Measurements from ENCODE around the gene WWOX. TPM values are rescaled to one million over a fixed set of nuclear protein-coding genes. Genes with fewer than 3 reads are reported as not detected.

Gene WWOX
- total RNA-seq, 1 donor from 2014 or later, result 16.7 TPM

- Histone ChIP-seq H3K27ac (ENCODE audit: low read depth, low read length) (no peak overlapping the region), H3K4me3 (ENCODE audit: low read length in 3 of 3) (no peak overlapping the region), H3K27me3 (ENCODE audit: control insufficient read depth in 3 of 3, insufficient read depth in 3 of 3, low read length in 3 of 3) (no peaks in the 10 kb centered on the region), H3K4me1 (ENCODE audit: control insufficient read depth in 3 of 3, insufficient read depth in 3 of 3, low read length in 3 of 3) (peaks cover 0 to 3% (median 0%) of the 10 kb centered on the region in 3 donors), H3K36me3 (ENCODE audit: control insufficient read depth in 3 of 3, insufficient read depth in 3 of 3, low read length in 3 of 3) (no peaks in the 10 kb centered on the region), H3K9ac (ENCODE audit: low read depth in 1 of 3, low read length in 3 of 3) (no peak overlapping the region), H3K9me3 (ENCODE audit: control insufficient read depth in 3 of 3, low read length in 3 of 3) (peaks cover 0 to 2% (median 0%) of the 10 kb centered on the region in 3 donors)
Observed at GRCh38 chr16:79167893-79168292, 1068.4 kb downstream of the WWOX start.

GRCh38 chr16:79168321-79168720 lies 1068.9 kb downstream of the WWOX start:
- H3K36me3 ChIP-seq (ENCODE audit: control insufficient read depth in 3 of 3, insufficient read depth in 3 of 3, low read length in 3 of 3), result no peaks in the 10 kb centered on the region
- H3K9ac ChIP-seq (ENCODE audit: low read depth in 1 of 3, low read length in 3 of 3), result no peak overlapping the region
- no peak overlapping the region for H3K27ac ChIP-seq (ENCODE audit: low read depth, low read length)
- no peaks in the 10 kb centered on the region for H3K27me3 ChIP-seq (ENCODE audit: control insufficient read depth in 3 of 3, insufficient read depth in 3 of 3, low read length in 3 of 3)
- H3K4me1 ChIP-seq (ENCODE audit: control insufficient read depth in 3 of 3, insufficient read depth in 3 of 3, low read length in 3 of 3), result peaks cover 0 to 3% (median 0%) of the 10 kb centered on the region in 3 donors
- no peak overlapping the region for H3K4me3 ChIP-seq (ENCODE audit: low read length in 3 of 3)
- peaks cover 0 to 2% (median 0%) of the 10 kb centered on the region in 3 donors for H3K9me3 ChIP-seq (ENCODE audit: control insufficient read depth in 3 of 3, low read length in 3 of 3)

GRCh38 chr16:79169239-79169638 lies 1069.8 kb downstream of the WWOX start:
- Histone ChIP-seq H3K36me3 (ENCODE audit: control insufficient read depth in 3 of 3, insufficient read depth in 3 of 3, low read length in 3 of 3) (no peaks in the 10 kb centered on the region), H3K27me3 (ENCODE audit: control insufficient read depth in 3 of 3, insufficient read depth in 3 of 3, low read length in 3 of 3) (no peaks in the 10 kb centered on the region), H3K4me1 (ENCODE audit: control insufficient read depth in 3 of 3, insufficient read depth in 3 of 3, low read length in 3 of 3) (peaks cover 0 to 3% (median 0%) of the 10 kb centered on the region in 3 donors), H3K9me3 (ENCODE audit: control insufficient read depth in 3 of 3, low read length in 3 of 3) (peaks cover 0 to 2% (median 0%) of the 10 kb centered on the region in 3 donors), H3K4me3 (ENCODE audit: low read length in 3 of 3) (no peak overlapping the region), H3K27ac (ENCODE audit: low read depth, low read length) (no peak overlapping the region), H3K9ac (ENCODE audit: low read depth in 1 of 3, low read length in 3 of 3) (no peak overlapping the region)

GRCh38 chr16:79170555-79171246 lies 1071.2 kb downstream of the WWOX start:
- Histone ChIP-seq H3K4me1 (ENCODE audit: control insufficient read depth in 3 of 3, insufficient read depth in 3 of 3, low read length in 3 of 3) (peaks cover 0 to 3% (median 0%) of the 10 kb centered on the region in 3 donors), H3K27ac (ENCODE audit: low read depth, low read length) (no peak overlapping the region), H3K27me3 (ENCODE audit: control insufficient read depth in 3 of 3, insufficient read depth in 3 of 3, low read length in 3 of 3) (no peaks in the 10 kb centered on the region), H3K4me3 (ENCODE audit: low read length in 3 of 3) (no peak overlapping the region), H3K9me3 (ENCODE audit: control insufficient read depth in 3 of 3, low read length in 3 of 3) (peaks cover 0 to 2% (median 0%) of the 10 kb centered on the region in 3 donors), H3K9ac (ENCODE audit: low read depth in 1 of 3, low read length in 3 of 3) (no peak overlapping the region), H3K36me3 (ENCODE audit: control insufficient read depth in 3 of 3, insufficient read depth in 3 of 3, low read length in 3 of 3) (no peaks in the 10 kb centered on the region)

- no peaks in the 10 kb centered on the region for H3K27me3 ChIP-seq (ENCODE audit: control insufficient read depth in 3 of 3, insufficient read depth in 3 of 3, low read length in 3 of 3)
- no peaks in the 10 kb centered on the region for H3K36me3 ChIP-seq (ENCODE audit: control insufficient read depth in 3 of 3, insufficient read depth in 3 of 3, low read length in 3 of 3)
- no peak overlapping the region for H3K4me3 ChIP-seq (ENCODE audit: low read length in 3 of 3)
- H3K9me3 ChIP-seq (ENCODE audit: control insufficient read depth in 3 of 3, low read length in 3 of 3), result peaks cover 0 to 6% (median 0%) of the 10 kb centered on the region in 3 donors
- no peak overlapping the region for H3K9ac ChIP-seq (ENCODE audit: low read depth in 1 of 3, low read length in 3 of 3)
- H3K27ac ChIP-seq (ENCODE audit: low read depth, low read length), result no peak overlapping the region
- peaks cover 0 to 3% (median 0%) of the 10 kb centered on the region in 3 donors for H3K4me1 ChIP-seq (ENCODE audit: control insufficient read depth in 3 of 3, insufficient read depth in 3 of 3, low read length in 3 of 3)
Observed at GRCh38 chr16:79171504-79171903, 1072.0 kb downstream of the WWOX start.

- H3K9ac ChIP-seq (ENCODE audit: low read depth in 1 of 3, low read length in 3 of 3), result no peak overlapping the region
- H3K27ac ChIP-seq (ENCODE audit: low read depth, low read length), result no peak overlapping the region
Observed at GRCh38 chr16:79171931-79172705, 1072.7 kb downstream of the WWOX start.

GRCh38 chr16:79172976-79173500 lies 1073.6 kb downstream of the WWOX start:
- H3K4me3 ChIP-seq (ENCODE audit: low read length in 3 of 3), result no peak overlapping the region
- H3K27ac ChIP-seq (ENCODE audit: low read depth, low read length), result no peak overlapping the region

More at GRCh38 chr16:79171931-79172705, 1072.7 kb downstream of the WWOX start:
- no peaks in the 10 kb centered on the region for H3K27me3 ChIP-seq (ENCODE audit: control insufficient read depth in 3 of 3, insufficient read depth in 3 of 3, low read length in 3 of 3)
- H3K4me3 ChIP-seq (ENCODE audit: low read length in 3 of 3), result no peak overlapping the region
- no peaks in the 10 kb centered on the region for H3K36me3 ChIP-seq (ENCODE audit: control insufficient read depth in 3 of 3, insufficient read depth in 3 of 3, low read length in 3 of 3)
- peaks cover 0 to 3% (median 0%) of the 10 kb centered on the region in 3 donors for H3K4me1 ChIP-seq (ENCODE audit: control insufficient read depth in 3 of 3, insufficient read depth in 3 of 3, low read length in 3 of 3)
- H3K9me3 ChIP-seq (ENCODE audit: control insufficient read depth in 3 of 3, low read length in 3 of 3), result peaks cover 0 to 7% (median 0%) of the 10 kb centered on the region in 3 donors

GRCh38 chr16:79173919-79174318 lies 1074.5 kb downstream of the WWOX start:
- peaks cover 0 to 7% (median 0%) of the 10 kb centered on the region in 3 donors for H3K9me3 ChIP-seq (ENCODE audit: control insufficient read depth in 3 of 3, low read length in 3 of 3)
- H3K4me1 ChIP-seq (ENCODE audit: control insufficient read depth in 3 of 3, insufficient read depth in 3 of 3, low read length in 3 of 3), result peaks cover 0 to 3% (median 0%) of the 10 kb centered on the region in 3 donors
- no peak overlapping the region for H3K9ac ChIP-seq (ENCODE audit: low read depth in 1 of 3, low read length in 3 of 3)
- no peaks in the 10 kb centered on the region for H3K27me3 ChIP-seq (ENCODE audit: control insufficient read depth in 3 of 3, insufficient read depth in 3 of 3, low read length in 3 of 3)
- H3K27ac ChIP-seq (ENCODE audit: low read depth, low read length), result no peak overlapping the region
- no peaks in the 10 kb centered on the region for H3K36me3 ChIP-seq (ENCODE audit: control insufficient read depth in 3 of 3, insufficient read depth in 3 of 3, low read length in 3 of 3)
- no peak overlapping the region for H3K4me3 ChIP-seq (ENCODE audit: low read length in 3 of 3)

More at GRCh38 chr16:79172976-79173500, 1073.6 kb downstream of the WWOX start:
- Histone ChIP-seq H3K4me1 (ENCODE audit: control insufficient read depth in 3 of 3, insufficient read depth in 3 of 3, low read length in 3 of 3) (peaks cover 0 to 3% (median 0%) of the 10 kb centered on the region in 3 donors), H3K27me3 (ENCODE audit: control insufficient read depth in 3 of 3, insufficient read depth in 3 of 3, low read length in 3 of 3) (no peaks in the 10 kb centered on the region), H3K9me3 (ENCODE audit: control insufficient read depth in 3 of 3, low read length in 3 of 3) (peaks cover 0 to 7% (median 0%) of the 10 kb centered on the region in 3 donors), H3K9ac (ENCODE audit: low read depth in 1 of 3, low read length in 3 of 3) (no peak overlapping the region), H3K36me3 (ENCODE audit: control insufficient read depth in 3 of 3, insufficient read depth in 3 of 3, low read length in 3 of 3) (no peaks in the 10 kb centered on the region)

GRCh38 chr16:79175286-79176057 lies 1076.0 kb downstream of the WWOX start:
- H3K4me1 ChIP-seq (ENCODE audit: control insufficient read depth in 3 of 3, insufficient read depth in 3 of 3, low read length in 3 of 3), result no peaks in the 10 kb centered on the region
- H3K27ac ChIP-seq (ENCODE audit: low read depth, low read length), result no peak overlapping the region
- H3K36me3 ChIP-seq (ENCODE audit: control insufficient read depth in 3 of 3, insufficient read depth in 3 of 3, low read length in 3 of 3), result no peaks in the 10 kb centered on the region
- peaks cover 0 to 7% (median 5%) of the 10 kb centered on the region in 3 donors for H3K9me3 ChIP-seq (ENCODE audit: control insufficient read depth in 3 of 3, low read length in 3 of 3)
- no peaks in the 10 kb centered on the region for H3K27me3 ChIP-seq (ENCODE audit: control insufficient read depth in 3 of 3, insufficient read depth in 3 of 3, low read length in 3 of 3)
- no peak overlapping the region for H3K9ac ChIP-seq (ENCODE audit: low read depth in 1 of 3, low read length in 3 of 3)
- H3K4me3 ChIP-seq (ENCODE audit: low read length in 3 of 3), result no peak overlapping the region
